ENCODE results near the gene HORMAD1.
"Not testable (repeated sequence)": the region's sequence is repeated elsewhere in the genome, so short reads cannot be mapped to it uniquely, and the experiment has no call there.

HORMAD1 gene

GRCh38 chr1:150696995-150697927 is 23.4 kb downstream of the HORMAD1 start, which contains the start of gene GOLPH3L:
Gene GOLPH3L, minus strand, starts transcription at chr1:150697154. Its CDS starts 2,316 bp downstream, at chr1:150694838.
- DNase-seq = peak; percentile 89 to 97

DNA sequence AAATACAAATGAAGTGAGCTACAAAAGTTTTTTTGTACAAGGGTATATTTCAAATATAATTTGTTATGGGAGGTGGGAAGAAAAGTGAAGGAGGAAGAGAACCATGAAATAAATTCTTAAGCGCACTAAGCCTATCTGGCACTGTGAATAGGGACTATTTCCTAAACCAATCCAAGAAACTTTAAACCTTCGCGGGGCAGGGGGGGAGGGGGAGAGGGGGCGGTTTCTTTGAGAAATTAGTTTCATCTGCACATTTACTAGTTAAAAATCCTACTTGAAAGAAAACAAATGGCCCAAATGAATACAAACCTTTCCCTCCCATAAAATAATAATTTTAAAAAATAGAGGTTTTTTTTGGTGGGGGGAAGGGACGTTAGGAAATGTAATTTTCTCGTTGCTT is 24.1 kb downstream of the HORMAD1 start:
- DNase-seq = no peak

GRCh38 chr1:150696162-150696561 is 24.5 kb downstream of the HORMAD1 start:
- no peak for DNase-seq

- no peak for DNase-seq
Measured at GRCh38 chr1:150695561-150695960, 25.1 kb downstream of the HORMAD1 start.

DNA sequence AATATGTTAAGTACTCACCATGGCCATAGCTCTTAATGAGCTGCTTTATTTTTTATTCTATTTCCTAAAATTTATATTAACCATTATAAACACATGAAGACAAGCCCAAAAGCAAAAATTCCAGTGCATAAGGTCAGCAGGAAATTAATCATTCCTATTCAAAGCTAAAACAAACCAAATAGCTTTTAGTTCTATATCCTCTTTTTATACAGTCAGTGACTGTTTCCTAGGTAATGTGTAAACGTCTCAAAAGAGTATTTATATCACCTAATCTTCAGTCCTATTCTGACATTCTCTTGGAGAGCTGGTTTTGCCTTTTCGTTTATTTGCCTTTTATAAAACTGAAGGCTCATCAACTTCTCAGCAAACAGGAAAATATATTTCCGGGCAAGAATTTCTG is 28.0 kb downstream of the HORMAD1 start:
- DNase-seq = no peak

DNA sequence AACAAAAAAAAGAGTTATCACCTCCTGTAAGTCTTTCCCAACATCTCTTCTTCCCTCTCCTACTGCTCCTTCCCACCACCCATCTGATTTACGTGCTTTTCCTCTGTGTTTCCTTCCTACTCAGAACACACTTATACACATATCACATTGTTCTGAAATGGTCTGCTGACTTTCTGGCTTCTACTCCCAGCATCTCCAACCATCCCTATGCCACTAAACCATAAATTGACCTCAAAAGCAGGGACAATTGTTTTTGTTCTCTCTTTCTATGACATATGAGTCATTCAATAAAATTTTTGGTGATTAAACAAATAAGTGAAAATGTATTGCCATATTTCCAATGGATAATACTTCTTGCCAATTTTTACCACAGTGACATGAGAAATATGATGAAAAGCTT is 31.9 kb downstream of the HORMAD1 start:
- DNase-seq = no peak

DNA sequence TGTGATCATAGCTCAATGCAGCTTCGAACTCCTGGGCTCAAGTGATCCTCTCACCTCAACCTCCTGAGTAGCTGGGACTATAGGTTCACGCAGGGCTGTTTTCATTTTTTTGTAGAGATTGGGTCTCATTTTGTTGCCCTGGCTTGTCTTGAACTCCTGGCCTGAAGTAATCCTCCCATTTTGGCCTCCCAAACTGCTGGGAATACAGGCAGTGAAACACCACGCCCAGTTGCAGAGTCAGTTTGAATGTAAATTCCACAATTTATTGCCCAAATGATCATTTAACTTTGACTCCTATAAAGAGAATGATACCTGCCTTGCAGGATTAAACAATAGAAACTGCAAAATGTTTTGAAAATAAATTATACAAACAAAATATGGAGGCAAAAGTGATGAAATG is 34.4 kb downstream of the HORMAD1 start:
- no peak for DNase-seq

- no peak for DNase-seq
Measured at GRCh38 chr1:150683914-150684313, 36.8 kb downstream of the HORMAD1 start.

GRCh38 chr1:150678988-150679387 is 41.7 kb downstream of the HORMAD1 start:
- DNase-seq = no peak

GRCh38 chr1:150674881-150675280 is 45.8 kb downstream of the HORMAD1 start:
- no peak for DNase-seq

DNA sequence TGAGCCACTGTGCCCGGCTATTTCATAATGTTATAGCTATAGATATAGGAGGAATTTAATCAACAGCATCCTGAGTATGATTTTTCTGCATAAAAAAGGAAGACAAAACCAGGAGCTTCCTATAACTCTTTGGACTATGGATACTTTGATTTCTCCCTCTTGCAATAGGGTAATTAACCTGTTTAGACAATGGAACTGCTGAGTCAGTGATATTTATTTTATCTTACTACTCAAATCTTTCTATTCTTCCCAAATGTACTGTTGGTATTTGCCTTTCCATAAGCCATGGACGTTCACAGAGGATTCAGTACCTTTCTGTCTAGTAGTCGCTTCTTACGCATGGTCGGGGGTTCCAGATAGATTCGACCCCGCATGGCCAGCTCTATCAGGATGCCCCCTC is 57.4 kb downstream of the HORMAD1 start:
- DNase-seq = no peak

DNA sequence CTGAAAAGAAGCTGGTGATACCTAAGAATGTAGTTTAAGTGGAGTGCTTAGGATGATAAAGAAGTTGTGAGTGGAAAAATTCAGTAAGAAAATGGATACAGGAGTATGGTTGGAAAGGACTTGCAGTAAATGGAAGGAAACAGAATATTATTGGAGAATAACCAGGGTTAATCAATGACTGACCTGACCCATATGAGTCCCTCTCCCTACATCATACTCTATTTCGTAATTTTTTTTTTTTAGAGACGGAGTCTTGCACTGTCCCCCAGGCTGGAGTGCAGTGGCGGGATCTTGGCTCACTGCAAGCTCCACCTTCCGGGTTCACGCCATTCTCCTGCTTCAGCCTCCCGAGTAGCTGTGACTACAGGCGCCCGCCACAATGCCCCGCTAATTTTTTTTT is 57.9 kb downstream of the HORMAD1 start:
- DNase-seq = no peak

- DNase-seq = no peak
Measured at GRCh38 chr1:150661156-150661555, 59.5 kb downstream of the HORMAD1 start.

DNA sequence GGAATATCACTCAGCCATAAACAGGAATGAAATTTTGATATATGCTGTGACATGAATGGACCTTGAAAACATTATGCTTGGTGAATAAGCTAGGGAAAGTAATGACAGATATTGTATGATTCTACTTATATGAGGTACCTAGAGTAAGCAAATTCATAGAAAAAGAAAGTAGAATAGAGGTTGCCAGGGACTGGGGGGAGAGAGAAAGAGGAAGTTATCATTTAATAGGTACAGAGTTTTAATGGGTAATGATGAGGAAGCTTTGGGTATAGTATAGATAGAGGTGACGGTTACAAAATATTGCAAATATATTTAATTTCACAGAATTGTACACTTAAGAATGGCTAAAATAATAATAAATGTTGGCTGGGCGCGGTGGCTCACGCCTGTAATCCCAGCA is 60.1 kb downstream of the HORMAD1 start:
- DNase-seq = no peak

DNA sequence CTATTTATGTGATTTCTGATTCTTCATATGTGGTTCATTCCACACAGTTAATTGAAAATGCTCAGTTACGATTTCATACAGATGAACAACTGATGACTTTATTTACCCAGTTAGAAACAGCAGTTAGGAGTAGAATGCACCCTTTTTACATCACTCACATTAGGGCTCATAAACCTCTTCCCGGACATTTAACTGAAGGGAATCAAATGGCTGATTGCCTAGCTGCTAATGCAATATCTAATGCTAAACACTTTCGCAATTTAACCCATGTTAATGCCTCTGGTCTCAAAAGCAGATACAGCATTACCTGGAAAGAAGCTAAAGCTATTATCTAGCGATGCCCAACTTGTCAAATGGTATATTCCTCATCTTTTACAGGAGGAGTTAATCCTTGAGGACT is 63.6 kb downstream of the HORMAD1 start:
- DNase-seq = not testable (repeated sequence)

GRCh38 chr1:150654635-150655034 is 66.1 kb downstream of the HORMAD1 start:
- not testable (repeated sequence) for DNase-seq

DNA sequence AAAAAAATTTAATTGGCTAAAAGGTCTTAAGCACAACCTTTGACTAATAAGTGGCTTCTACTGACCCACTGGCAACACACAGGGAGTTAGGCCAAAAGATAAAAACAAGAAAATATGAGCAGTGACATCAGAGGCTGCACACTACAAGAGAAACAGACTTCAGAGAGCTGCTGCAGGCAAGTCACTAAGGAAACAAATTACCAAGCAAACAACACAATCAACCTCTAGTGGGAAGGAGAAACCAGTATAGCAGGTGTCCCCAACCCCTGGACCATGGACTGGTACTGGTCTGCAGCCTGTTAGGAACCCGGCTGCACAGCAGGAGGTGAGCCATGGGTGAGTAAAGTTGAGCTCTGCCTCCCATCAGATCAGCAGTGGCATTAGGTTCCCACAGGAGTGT is 70.5 kb downstream of the HORMAD1 start:
- DNase-seq = no peak

- no peak for DNase-seq
Measured at GRCh38 chr1:150649441-150650075, 71.1 kb downstream of the HORMAD1 start.

Measured in SW 1271 (cell line).